ELF-1 (cell line): ENCODE data around the gene LINS1.

Source experiments
- DNase-seq: peaks from one replicate; pipeline ENCODE4 v3.0.0-alpha.2; 2016; ENCODE audit warnings: low read depth, low spot score

LINS1 gene, protein sequence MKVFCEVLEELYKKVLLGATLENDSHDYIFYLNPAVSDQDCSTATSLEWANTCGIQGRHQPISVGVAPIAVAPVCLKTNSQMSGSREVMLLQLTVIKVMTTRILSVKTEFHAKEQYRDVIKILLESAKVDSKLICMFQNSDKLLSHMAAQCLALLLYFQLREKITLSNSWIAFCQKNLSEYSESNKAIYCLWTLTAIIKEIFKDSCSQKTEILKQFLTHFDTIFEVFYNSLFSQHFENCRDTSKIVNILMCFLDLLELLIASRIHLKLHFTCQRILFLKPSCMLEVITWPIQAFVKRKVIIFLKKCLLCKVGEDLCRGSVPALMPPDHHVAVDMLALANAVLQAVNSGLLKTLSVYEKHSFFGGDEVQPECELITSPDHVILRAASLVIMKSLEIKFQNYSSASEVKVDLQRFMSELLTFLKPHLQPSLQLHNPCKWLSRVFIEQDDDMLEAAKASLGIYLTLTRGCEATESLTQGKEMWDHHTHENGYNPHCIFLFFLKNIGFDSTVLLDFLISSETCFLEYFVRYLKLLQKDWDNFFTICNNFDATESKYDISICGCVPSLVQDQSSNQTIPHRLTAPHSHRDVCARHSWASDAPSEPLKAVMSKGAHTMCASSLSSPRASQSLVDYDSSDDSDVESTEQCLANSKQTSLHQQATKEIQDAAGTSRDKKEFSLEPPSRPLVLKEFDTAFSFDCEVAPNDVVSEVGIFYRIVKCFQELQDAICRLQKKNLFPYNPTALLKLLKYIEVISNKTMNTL

DNA sequence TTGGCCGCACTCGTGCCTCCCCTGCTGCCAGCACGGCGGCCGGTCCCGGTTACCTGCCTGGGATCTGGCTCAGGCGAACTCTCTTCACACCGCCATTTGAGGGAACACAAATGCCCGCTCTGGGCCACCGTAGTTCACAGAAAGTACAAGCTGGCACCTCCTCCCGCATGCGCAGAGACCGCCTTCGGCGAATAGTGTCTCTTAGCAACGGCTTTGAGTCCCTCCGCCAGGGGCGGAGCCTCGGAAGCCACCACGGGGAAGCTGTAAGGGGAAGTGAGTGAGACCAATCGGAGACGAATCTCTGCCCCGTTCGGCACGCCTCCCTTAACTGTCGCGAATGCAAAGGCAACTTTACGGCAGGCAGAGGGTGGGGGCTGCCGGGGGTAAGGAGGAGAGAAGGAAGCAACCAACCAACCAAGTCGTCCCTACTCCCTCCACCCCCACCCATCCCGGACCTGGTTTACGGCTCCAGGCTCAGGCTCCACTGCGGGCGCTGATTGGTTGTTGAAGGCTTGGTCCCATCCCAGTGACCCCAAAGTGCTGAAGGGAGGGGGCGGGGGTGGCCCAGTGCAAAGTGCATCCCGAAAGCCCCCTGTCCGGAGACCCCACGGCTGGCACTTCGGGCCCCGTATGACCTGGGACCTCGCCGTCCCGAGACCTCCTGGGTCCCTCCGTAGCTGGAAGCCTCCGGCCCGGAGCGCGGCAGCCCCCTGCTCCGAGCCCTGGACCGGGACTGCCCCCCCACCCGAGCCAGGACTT lies at the start of gene LINS1, which contains the start of gene ASB7:
Gene LINS1 (minus strand): TSS at position 121 of the 759 bp plus-strand sequence. CDS start 21,342 bp downstream, outside the sequence.
Gene ASB7 (plus strand): TSS at position 526 of the 759 bp plus-strand sequence. CDS start 9,628 bp downstream, outside the sequence.
- peak; percentile 100 for DNase-seq

DNA sequence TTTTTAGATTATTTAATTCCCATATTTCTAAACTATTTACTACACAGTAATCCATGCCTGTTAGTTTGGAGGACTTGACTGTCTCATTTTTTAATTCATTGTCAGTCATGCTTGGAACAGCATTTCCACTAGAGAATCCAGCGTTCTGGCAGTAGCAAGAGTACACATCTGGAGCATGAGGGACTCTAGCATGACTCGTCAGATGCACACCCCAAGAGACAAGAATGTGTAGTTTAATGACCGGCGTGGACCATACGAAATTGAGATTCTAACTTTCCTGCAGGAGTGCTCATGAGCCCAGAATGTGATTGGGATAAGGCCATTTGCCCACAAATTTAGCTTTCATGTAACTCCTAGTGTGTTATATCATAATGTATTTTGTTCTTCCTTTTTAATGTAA lies 49.3 kb upstream of the LINS1 start:
- no peak for DNase-seq

DNA sequence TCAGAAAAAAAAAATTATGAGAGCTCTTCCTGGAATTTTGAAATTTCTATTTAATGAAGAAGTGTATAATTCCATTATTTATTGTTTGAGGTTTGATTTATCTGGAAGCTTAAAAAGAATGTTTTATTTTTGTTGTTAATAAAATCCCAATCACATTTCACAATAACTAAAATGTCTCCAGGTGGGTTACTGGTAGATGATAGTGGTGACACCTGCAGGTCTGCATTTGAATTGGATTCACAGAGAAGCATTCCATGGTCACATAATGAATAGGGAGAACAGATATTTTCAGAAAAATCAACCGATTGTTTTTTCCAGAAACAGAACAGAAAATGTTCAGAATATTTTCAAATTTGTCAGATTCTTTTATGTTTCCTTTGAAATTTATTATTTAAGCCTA lies 48.7 kb upstream of the LINS1 start:
- no peak for DNase-seq

DNA sequence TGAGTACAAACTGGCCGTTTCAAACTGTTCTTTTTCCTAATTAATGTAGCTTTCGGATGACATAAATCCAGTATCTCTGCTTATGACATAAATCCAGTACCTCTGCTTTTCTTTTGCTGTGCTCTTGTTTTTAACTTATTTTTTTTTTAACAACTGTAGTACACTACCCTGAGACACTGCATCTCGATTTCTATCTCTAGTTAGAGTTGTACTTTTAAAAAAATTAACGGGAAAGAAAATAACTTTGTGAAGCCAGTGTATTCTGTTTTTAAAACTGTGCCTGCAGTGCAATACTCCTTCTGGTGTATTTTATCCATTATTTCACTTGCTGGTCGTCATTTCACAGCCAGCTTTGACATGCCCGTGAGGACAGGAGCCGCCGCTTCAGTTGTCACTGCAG lies 47.0 kb upstream of the LINS1 start:
- no peak for DNase-seq

DNA sequence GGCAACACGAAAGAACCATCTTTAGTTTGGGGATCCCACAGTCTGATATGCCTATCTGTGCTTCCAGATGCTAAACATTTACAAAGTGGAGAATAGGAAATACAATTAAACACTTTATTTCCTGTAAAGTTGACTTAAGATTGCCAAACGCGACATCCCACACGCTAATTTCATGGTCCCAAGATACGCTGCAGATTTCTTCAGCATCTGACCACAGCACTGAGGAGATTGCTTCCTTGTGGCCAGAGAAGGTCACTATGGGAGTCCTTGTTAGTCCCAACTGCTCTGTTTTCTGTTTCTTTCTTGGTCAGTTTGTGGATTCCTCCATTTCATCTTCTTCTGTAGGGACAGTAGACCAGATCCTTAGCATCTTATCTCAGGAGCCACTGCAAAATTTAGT lies 43.7 kb upstream of the LINS1 start:
- DNase-seq = no peak

DNA sequence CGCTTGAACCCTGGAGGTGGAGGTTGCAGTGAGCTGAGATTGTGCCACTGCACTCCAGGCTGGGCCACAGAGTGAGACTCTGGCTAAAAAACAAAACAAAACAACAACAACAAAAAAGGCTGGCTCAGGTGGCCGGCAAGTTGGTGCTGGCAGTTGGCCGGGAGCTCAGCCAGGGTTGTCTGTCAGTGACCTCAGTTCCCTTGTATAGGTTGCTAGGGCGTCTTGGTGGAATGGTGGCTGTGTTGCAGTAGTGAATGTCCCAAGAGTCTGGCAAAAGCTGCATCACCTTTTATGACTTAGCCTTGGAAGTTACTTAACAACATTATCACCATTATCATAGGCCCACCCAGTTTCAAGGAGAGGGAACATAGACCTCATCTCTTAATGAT lies 41.0 kb upstream of the LINS1 start:
- DNase-seq = no peak

DNA sequence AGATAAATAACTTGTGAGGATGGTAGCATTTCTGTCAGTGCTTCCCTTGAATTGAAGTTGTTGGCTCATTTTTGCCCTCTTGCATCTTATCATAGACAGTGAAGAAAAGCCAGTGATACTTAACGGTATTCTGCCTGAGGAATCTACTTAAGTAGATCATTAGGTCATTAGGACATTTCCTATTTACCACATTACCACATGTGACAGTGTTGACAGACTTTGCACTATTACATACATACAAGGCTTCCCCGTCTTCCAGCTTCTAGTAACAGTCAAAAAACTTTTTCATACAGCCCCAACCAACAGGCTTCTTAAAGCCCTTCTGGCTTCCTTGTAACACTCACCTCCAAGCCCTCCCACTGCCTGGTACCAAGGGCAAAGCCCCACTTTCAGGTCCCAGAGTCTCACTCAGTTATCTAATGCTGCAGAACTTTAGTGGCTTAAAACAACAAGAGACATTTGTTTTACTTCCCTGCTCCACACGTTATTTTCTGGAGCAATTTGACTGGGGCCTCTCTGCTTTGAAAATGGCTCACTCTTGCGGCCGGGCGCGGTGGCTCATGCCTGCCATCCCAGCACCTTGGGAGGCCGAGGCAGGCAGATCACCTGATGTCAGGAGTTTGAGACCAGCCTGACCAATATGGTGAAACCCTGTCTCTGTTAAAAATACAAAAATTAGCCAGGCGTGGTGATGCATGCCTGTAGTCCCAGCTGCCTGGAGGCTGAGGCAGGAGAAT lies 40.4 kb upstream of the LINS1 start:
- no peak for DNase-seq

DNA sequence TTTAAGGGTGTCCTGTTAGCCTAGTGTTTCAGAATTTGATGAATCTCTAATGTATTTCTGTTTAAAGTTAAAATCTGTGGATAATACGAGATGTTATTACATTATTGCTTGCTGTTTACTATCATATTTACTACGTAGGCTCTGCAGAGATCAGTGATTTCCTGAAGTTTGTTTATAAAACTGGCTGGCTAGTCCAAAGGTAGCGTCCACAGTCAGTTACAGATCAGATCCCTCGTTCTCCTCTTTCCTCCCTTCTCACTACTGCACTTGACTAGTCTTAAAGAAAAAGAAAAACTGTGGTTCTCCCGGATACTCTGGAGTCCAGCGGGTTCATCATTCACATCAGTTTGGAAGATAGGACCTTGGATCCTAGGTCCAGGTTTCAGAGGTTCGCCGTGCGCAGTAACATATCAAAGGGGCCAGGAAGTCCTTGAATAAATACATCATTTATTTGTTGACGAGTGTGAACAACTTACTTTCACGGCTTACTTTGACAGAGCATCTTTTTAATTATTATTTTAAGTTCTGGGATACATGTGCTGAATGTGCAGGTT lies 36.3 kb upstream of the LINS1 start:
- DNase-seq = no peak

DNA sequence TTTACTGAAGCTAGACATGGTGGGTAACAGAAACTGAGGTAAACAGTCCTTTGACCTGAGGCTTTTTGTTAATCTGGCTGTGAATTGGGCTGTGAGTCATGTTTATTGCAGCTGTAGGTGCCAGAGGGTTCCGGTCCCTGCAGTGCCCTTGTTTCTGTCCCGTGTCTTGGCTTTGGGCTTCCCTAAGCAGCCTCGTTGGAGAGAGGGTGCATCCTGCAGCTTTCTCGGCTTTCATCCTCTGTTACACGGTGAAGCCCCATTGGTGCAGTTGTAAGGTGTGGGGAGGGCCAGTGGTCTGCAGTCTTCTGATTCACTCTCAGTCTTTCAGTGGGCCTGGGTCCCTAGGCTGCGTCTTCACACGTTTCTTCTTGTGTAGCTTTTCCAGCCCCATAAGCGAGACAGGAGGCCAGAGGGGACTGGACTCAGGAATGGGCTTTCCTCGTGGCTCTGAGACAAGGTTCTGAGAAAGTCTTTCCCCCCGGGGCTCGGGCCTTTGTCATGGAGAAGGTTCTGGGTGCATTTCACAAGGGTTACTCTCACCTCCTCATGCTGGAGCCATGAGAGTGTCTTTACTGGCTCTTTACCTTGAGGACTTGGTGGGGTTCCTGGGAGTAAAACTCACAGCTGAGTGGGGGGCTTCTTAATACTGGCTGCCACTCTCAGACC lies 33.6 kb upstream of the LINS1 start:
- DNase-seq = peak; percentile 88

DNA sequence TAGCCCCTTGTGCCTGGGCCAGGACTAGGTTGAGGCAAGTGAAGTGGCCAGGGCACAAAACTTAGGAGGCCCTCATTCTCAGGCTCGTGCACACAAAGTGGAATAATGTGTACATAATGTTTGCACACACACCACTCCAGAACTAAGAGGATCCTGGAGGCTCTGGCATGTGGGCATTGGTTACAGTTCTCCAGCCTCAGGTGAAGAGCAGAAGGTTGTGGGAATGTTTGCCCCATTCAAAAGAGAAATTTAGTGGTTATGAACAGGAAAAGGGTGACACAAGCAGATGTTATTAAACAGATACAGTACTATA lies 31.7 kb upstream of the LINS1 start:
- no peak for DNase-seq

DNA sequence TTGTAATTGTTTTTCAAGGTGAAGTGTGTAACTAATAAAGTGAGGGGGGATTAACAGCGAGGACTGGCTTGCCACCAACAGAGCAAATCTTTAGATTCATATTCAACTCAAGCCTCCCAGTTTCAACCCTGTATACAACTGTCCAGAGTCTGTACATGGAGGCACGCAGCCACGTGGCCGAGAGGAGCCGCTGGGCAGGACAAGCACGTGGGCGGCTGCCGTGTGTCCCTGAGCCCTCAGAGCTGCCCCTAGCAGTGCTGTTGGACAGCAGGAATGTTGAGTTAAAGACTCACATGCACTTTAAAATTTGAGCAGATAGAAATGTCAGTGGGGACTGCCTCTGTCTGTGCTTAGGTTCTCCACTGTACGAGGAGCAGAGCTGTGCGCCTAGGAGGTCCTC lies 29.8 kb upstream of the LINS1 start:
- no peak for DNase-seq

DNA sequence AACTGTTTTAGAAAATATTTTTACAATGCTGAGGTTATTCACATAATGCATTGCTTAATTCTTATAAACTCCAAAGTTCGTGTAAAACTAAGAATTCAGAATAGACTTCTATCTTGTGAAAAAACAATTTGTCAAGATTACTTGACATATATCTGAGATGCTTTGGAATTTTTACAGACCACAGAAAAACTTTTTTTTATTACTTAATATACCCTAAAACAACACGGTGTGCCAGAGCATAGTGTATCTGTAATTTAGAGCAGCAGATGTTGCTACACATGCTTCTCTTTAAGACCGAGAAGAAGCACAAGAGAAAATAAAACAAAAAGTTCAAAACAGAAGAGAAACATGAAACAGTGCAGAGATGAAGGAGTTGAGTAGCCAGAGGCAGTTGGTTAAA lies 26.8 kb upstream of the LINS1 start:
- no peak for DNase-seq

DNA sequence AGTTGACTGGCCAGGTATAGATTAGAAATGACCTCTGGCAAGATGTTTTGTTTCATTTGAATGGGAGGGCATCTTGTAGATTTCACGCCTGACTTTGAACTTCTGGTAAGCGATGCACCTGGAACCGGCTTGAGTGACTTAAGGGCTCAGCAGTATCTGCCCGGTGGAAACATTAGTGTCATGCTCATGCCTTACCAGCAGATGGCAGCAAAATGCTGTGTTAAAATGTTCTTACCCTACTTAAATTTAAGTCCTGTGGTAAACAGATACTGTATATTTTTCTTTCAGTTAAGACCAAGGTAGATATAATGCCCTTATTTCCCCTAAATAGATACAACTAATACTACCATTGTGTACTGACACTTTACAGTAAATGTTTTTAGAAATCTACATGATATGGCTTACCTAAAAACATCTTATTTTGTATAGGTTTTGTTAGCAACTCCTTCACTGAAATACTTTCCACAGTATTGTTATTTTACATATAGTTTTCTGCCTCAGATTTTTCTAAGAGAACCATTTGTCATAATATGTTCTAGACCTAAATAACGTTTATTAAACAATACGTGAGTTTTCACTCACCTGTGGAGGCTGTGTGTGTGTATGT lies 25.9 kb upstream of the LINS1 start:
- DNase-seq = peak; percentile 85

DNA sequence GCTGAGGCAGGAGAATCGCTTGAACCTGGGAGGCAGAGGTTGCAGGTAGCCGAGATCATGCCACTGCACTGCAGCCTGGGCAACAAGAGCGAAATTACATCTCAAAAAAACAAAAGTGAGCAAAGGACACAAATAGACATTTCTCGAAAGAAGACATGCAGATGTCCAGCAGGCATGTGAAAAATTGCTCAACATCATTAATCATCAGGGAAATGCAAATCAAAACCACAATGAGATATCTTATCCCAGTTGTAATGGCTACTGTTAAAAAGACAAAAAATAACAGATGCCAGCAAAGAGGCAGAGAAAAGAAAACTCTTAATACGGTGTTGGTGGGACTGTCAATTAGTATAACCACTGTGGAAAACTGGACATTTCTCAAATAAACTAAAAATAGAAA lies 21.3 kb upstream of the LINS1 start:
- DNase-seq = no peak

DNA sequence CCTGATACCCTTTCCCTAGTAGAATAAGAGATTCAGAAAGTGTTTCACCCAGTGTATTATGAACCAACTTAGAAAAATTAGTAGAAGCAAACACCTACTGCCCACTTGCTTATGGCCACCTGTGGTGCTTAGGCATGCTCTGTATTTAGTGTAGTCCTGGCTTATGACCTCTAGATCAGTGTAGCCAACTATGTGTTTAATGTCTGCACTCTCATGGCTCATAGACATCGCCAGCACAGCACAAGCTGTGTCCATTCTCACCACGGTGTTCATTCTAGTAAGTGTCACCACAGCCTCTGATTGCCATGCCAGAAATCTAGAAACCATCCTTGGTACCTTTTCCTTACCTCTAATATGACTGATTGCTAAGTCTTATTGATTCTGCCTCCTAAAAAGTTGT lies 14.7 kb upstream of the LINS1 start:
- DNase-seq = no peak

DNA sequence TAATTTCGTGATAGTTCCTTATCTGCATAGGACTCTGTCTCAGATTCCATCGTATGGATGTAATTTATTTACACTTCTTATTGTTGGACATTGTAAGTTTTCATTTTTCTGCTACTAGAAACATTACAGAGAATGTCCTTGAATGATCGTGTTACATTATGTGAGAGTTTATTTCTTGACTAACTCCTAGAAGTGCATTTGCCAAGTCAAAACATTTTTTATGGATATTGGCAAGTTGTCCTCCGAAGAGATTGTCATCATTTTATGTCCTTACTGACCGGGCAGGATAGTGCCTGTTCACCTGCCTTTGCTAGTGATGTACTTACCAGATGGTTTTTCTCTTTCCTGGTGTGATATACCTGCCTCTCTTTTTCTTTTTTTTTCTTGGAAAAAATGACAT lies 13.8 kb upstream of the LINS1 start:
- no peak for DNase-seq

DNA sequence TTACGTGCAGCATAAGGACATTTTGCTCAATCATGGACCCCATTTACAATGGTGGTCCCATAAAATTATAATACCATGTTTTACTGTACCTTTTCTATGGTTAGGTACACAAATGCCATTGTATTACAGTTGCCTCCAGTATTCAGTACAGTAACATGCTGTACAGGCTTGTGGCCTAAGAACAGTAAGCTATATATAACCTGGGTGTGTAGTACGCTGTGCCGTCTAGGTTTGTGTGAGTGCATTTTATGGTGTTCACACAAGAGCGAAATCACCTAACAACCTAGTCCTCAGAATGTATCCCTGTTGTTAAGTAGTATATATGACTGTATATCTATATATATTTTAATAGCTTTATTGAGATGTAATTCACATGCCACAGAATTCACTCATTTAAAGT lies 12.9 kb upstream of the LINS1 start:
- no peak for DNase-seq

DNA sequence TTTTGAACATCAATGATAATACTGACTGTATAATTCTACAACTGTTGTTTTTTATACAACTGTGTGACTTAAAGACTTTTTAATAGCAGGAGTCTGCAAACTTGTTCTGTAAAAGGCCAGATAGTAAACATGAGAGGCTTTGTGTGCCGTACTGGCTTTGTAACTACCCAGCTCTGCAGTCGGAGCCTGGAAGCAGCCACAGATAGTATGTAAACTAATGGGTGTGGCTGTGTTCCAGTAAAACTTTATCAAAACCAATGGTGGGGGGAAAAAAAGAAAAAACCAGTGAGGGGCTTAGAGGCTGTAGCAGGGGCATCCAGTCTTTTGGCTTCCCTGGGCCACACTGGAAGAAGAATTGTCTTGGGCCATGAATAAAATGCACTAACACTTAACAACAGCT lies 12.4 kb upstream of the LINS1 start:
- no peak for DNase-seq

DNA sequence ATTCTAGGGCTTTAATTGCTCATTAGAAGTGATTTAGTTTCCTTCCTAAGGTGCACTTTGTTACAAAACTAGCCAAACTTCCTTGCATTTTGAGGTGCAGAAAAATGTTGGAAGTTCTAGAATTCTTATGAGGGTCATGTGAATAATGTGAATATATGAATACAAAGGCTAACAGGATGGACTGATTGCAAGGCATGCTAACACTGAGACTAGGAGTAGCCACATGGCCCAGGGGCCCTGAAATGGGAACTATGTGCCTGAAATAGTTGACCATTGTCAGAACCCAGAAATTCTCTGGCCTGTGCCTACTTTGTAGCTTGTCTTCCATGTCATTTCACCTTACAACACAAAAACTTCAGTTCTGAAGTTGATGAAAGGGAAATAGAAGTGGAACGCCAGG lies 11.2 kb upstream of the LINS1 start:
- no peak for DNase-seq

DNA sequence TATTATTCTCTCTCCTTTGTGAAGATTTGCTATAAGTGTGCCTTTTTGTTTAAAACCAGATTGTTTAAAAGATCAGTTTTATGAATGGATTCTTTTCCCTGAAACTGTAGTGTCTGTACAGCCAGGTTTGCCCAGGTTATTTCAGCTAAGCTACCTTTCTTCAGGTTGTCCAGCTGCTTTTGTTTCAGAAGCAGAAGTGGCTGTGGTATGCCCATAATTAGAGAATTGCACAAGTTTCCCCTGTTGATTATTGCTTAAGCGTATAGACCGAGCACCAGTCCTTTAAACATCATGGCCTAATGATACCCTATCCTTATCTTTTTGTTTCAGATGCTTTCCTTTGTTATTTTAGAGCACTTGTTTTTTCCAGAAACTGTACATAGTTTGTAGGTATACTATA lies 10.6 kb upstream of the LINS1 start:
- no peak for DNase-seq
